GM21717 (cell line): Measurements from ENCODE around the gene C12orf75.

Experiments
- ATAC-seq: cut with Tn5 transposase; IDR thresholded peaks from one replicate; pipeline ENCODE4 v1.9.1; 2021; ENCODE audit warnings: mild to moderate bottlenecking, moderate library complexity; ENCODE audit not compliant: unreplicated experiment

Gene C12orf75

GRCh38 chr12:105409801-105410471, 79.4 kb downstream of the C12orf75 start:
- ATAC-seq: no peak

- no peak for ATAC-seq
These were observed 83.5 kb downstream of the C12orf75 start for GRCh38 chr12:105413911-105414487.

GRCh38 chr12:105417732-105418131, 87.2 kb downstream of the C12orf75 start:
- no peak for ATAC-seq

- ATAC-seq: no peak
These were observed 87.7 kb downstream of the C12orf75 start for GRCh38 chr12:105418229-105418628.

- ATAC-seq: no peak
These were observed 88.4 kb downstream of the C12orf75 start for GRCh38 chr12:105418821-105419291.

- ATAC-seq: no peak
These were observed 89.1 kb downstream of the C12orf75 start for GRCh38 chr12:105419606-105420005.

GRCh38 chr12:105420046-105420445, 89.6 kb downstream of the C12orf75 start:
- no peak for ATAC-seq

- peak; percentile 69 for ATAC-seq
These were observed 90.3 kb downstream of the C12orf75 start for GRCh38 chr12:105420659-105421240.
